Liver (tissue), 9 donors: ENCODE measurements around the gene THAP7. TPM values are rescaled to one million over a fixed set of nuclear protein-coding genes. Genes with fewer than 3 reads are reported as not detected.

Source experiments
- DNase-seq: peaks from one replicate; pipeline ENCODE4 v3.0.0-alpha.2; 2017; ENCODE audit warnings: low spot score
- H3K27ac ChIP-seq, 2 donors: one replicate each; pipeline ENCODE4 v1.7.0; 2013; ENCODE audit warnings: inconsistent platforms in 2 of 2, low read length in 2 of 2, control low read depth in 1 of 2, low read depth in 1 of 2, mild to moderate bottlenecking in 1 of 2
- H3K27me3 ChIP-seq, 4 donors: one replicate each; pipeline versions ENCODE4 v1.6.1 to v1.7.0; 2013; ENCODE audit warnings: low read length in 3 of 4, inconsistent platforms in 1 of 4, mild to moderate bottlenecking in 1 of 4, moderate library complexity in 1 of 4; ENCODE audit not compliant: control insufficient read depth in 4 of 4, insufficient read depth in 4 of 4
- H3K36me3 ChIP-seq, 4 donors: one replicate each; pipeline versions ENCODE4 v1.6.1 to v1.7.0; 2013; ENCODE audit warnings: low read length in 3 of 4, mild to moderate bottlenecking in 3 of 4, low read depth in 1 of 4, moderate library complexity in 1 of 4; ENCODE audit not compliant: control insufficient read depth in 4 of 4, insufficient read depth in 3 of 4
- H3K4me1 ChIP-seq, 4 donors: one replicate each; pipeline versions ENCODE4 v1.6.1 to v1.7.0; 2013; ENCODE audit warnings: low read length in 3 of 4, mild to moderate bottlenecking in 3 of 4, moderate library complexity in 1 of 4; ENCODE audit not compliant: control insufficient read depth in 4 of 4, insufficient read depth in 4 of 4
- H3K4me3 ChIP-seq, 3 donors: one replicate each; pipeline versions ENCODE4 v1.6.1 to v1.7.0; 2013; ENCODE audit warnings: low read length in 3 of 3, control low read depth in 1 of 3, low read depth in 1 of 3, mild to moderate bottlenecking in 1 of 3
- H3K9ac ChIP-seq, 2 donors: one replicate each; pipeline ENCODE4 v1.7.0; 2013; ENCODE audit warnings: low read length in 2 of 2, mild to moderate bottlenecking in 2 of 2, moderate library complexity in 2 of 2, control low read depth in 1 of 2, low read depth in 1 of 2
- H3K9me3 ChIP-seq, 4 donors: one replicate each; pipeline versions ENCODE4 v1.6.1 to v1.7.0; 2013; ENCODE audit warnings: low read length in 3 of 4; ENCODE audit not compliant: control insufficient read depth in 4 of 4
- CTCF ChIP-seq: fragments of 150-350 bp; IDR thresholded peaks from 2 replicates; pipeline ENCODE4 v1.5.1; 2017; ENCODE audit warnings: improper control_type of control experiment, low read depth, low read length; ENCODE audit not compliant: missing input control
- EGR1 ChIP-seq, 2 donors: IDR thresholded peaks; 2 replicates each; pipeline ENCODE4 v1.6.1; 2016 to 2018; ENCODE audit warnings: antibody characterized with exemption in 2 of 2, low read depth in 2 of 2
- FOXA1 ChIP-seq: IDR thresholded peaks from 2 replicates; pipeline ENCODE4 v1.6.1; 2016; ENCODE audit warnings: antibody characterized with exemption
- FOXA2 ChIP-seq: IDR thresholded peaks from 2 replicates; pipeline ENCODE4 v1.6.1; 2016; ENCODE audit warnings: antibody characterized with exemption
- GABPA ChIP-seq, 2 donors: IDR thresholded peaks in 1 of 2; conservative IDR thresholded peaks in 1 of 2; 2 replicates each; pipeline ENCODE4 v1.6.1; 2016; ENCODE audit warnings: antibody characterized with exemption in 2 of 2, mild to moderate bottlenecking in 1 of 2, moderate library complexity in 1 of 2
- HNF4A ChIP-seq, 2 donors: conservative IDR thresholded peaks; 2 replicates each; pipeline ENCODE4 v1.6.1; 2016; ENCODE audit warnings: antibody characterized with exemption in 2 of 2, mild to moderate bottlenecking in 2 of 2
- HNF4G ChIP-seq: IDR thresholded peaks from 2 replicates; pipeline ENCODE4 v1.6.1; 2016; ENCODE audit warnings: antibody characterized with exemption
- JUND ChIP-seq, 2 donors: IDR thresholded peaks; 2 replicates each; pipeline ENCODE4 v1.6.1; 2016; ENCODE audit warnings: antibody characterized with exemption in 2 of 2
- NR2F2 ChIP-seq: IDR thresholded peaks from 2 replicates; pipeline ENCODE4 v1.6.1; 2016; ENCODE audit warnings: antibody characterized with exemption
- RAD21 ChIP-seq, 2 donors: IDR thresholded peaks; 2 replicates each; pipeline ENCODE4 v1.6.1; 2016; ENCODE audit warnings: antibody characterized with exemption in 2 of 2, mild to moderate bottlenecking in 2 of 2
- RXRA ChIP-seq, 2 donors: IDR thresholded peaks; 2 replicates each; pipeline ENCODE4 v1.6.1; 2017 to 2018; ENCODE audit warnings: antibody characterized with exemption in 2 of 2, mild to moderate bottlenecking in 1 of 2
- SP1 ChIP-seq: IDR thresholded peaks from 2 replicates; pipeline ENCODE4 v1.6.1; 2018; ENCODE audit warnings: antibody characterized with exemption, mild to moderate bottlenecking
- TAF1 ChIP-seq: conservative IDR thresholded peaks from 2 replicates; pipeline ENCODE4 v1.6.1; 2016; ENCODE audit warnings: antibody characterized with exemption, mild to moderate bottlenecking
- YY1 ChIP-seq: IDR thresholded peaks from 2 replicates; pipeline ENCODE4 v1.6.1; 2016; ENCODE audit warnings: antibody characterized with exemption, mild to moderate bottlenecking
- ZBTB33 ChIP-seq: IDR thresholded peaks from 2 replicates; pipeline ENCODE4 v1.6.1; 2016; ENCODE audit warnings: antibody characterized with exemption
- WGBS: extraction: QIAGEN DNeasy Blood & Tissue Kit; methylation state at CpG from one replicate; pipeline ENCODE4 v1.1.7; 2013; 5-methylcytosine and 5-hydroxymethylcytosine counted together
- polyA plus RNA-seq, 2 donors: library from polyadenylated mRNA; stranded (reverse) in 1 of 2; unstranded in 1 of 2; fragments of 200-250 nt in 1 of 2; fragments of >200 nt in 1 of 2; fragmentation: Nextera tagmentation in 1 of 2; extraction: Ambion mirVana in 1 of 2; gene quantifications; one replicate each; pipeline versions ENCODE4 v1.2.1 to v1.2.3, GENCODE V29; 2013 to 2015
- total RNA-seq, 2 donors: library from RNA; depleted of rRNA; stranded (reverse); fragments of >200 nt; gene quantifications; one replicate each; pipeline ENCODE4 v1.2.3, GENCODE V29; 2014
- TF ChIP-seq, protein P1 (sequence below): IDR thresholded peaks from 2 replicates; pipeline ENCODE4 v1.6.1; 2016; ENCODE audit warnings: antibody characterized with exemption
- TF ChIP-seq, protein P2 (sequence below): IDR thresholded peaks from 2 replicates; pipeline ENCODE4 v1.6.1; 2016; ENCODE audit warnings: antibody characterized with exemption
- TF ChIP-seq, protein P3 (sequence below): IDR thresholded peaks from 2 replicates; pipeline ENCODE4 v1.6.1; 2016; ENCODE audit warnings: antibody characterized with exemption, mild to moderate bottlenecking
- donor health status: healthy.
- donor health status: healthy.
- donor health status: healthy.
- donor health status: healthy.
- donor health status: healthy.

The THAP7 gene
- total and polyA plus RNA-seq, 4 donors = 10.4 to 21.9 (median 19.4) TPM

- H3K4me3 ChIP-seq = no peak overlapping the region
- H3K9ac ChIP-seq = no peak overlapping the region
- peaks cover 7 to 15% (median 10%) of the 10 kb centered on the region in 4 donors for H3K4me1 ChIP-seq
- no peaks in the 10 kb centered on the region for H3K27me3 ChIP-seq
- no peaks in the 10 kb centered on the region for H3K9me3 ChIP-seq
- no peak for DNase-seq
- no peak for TF ChIP-seq SP1
- TF ChIP-seq FOXA1 = no peak
- no peak for TF ChIP-seq EGR1 (IDR thresholded peaks at IDR 0.05; ENCODE audit: low read depth in 2 of 2)
- no peak for TF ChIP-seq RXRA (IDR thresholded peaks at IDR 0.05)
- TF ChIP-seq RAD21 (IDR thresholded peaks at IDR 0.05) = no peak
- no peak for TF ChIP-seq GABPA (IDR thresholded peaks at IDR 0.05 in 1 of 2, conservative IDR thresholded peaks at IDR 0.05 in 1 of 2)
- no peak for TF ChIP-seq NR2F2
- no peak for TF ChIP-seq CTCF
- TF ChIP-seq FOXA2 = no peak
- TF ChIP-seq, protein P1, sequence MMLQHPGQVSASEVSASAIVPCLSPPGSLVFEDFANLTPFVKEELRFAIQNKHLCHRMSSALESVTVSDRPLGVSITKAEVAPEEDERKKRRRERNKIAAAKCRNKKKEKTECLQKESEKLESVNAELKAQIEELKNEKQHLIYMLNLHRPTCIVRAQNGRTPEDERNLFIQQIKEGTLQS = no peak
- TF ChIP-seq JUND (IDR thresholded peaks at IDR 0.05) = no peak
- TF ChIP-seq TAF1 = no peak
- TF ChIP-seq, protein P2, sequence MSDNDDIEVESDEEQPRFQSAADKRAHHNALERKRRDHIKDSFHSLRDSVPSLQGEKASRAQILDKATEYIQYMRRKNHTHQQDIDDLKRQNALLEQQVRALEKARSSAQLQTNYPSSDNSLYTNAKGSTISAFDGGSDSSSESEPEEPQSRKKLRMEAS = no peak
- TF ChIP-seq YY1 = no peak
- no peak for TF ChIP-seq HNF4A (conservative IDR thresholded peaks at IDR 0.05)
- no peaks in the 10 kb centered on the region for H3K36me3 ChIP-seq
- WGBS = 87% methylated on average over 14 of the region's 14 CpGs
- H3K27ac ChIP-seq = no peak overlapping the region
Measured at GRCh38 chr22:20975541-20976290, 26.2 kb downstream of the THAP7 start.

DNA sequence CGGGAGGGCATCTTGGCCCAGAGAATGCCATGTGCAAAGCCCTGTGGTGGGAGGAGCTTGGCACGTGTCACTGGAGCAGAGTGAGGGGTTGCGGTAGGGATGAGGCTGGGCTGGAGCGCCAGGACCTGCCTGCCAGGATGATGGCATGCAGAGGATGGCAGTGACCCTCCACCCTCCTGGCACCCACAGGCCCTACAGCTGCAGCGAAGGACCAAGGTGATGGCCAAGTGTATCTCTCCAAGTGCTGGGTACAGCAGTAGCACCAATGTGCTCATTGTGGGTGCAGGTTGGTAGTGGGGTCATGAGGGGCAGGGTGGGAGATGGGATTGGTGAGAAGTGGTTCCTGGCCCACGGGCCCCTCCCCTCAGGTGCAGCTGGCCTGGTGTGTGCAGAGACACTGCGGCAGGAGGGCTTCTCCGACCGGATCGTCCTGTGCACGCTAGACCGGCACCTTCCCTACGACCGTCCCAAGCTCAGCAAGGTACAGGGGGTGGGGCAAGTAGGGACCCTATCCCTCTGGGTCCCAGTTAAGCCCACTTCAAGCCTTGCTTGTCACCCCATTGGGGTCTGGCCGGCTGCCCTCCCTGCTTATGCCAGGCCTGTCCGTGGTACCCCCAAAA is 27.5 kb downstream of the THAP7 start:
- Histone ChIP-seq H3K36me3 (no peaks in the 10 kb centered on the region), H3K4me1 (peaks cover 0 to 3% (median 1%) of the 10 kb centered on the region in 4 donors), H3K4me3 (no peak overlapping the region), H3K9me3 (no peaks in the 10 kb centered on the region), H3K9ac (no peak overlapping the region), H3K27ac (no peak overlapping the region), H3K27me3 (no peaks in the 10 kb centered on the region)
- no peak for TF ChIP-seq JUND (IDR thresholded peaks at IDR 0.05)
- TF ChIP-seq, protein P1 = no peak
- no peak for TF ChIP-seq NR2F2
- TF ChIP-seq, protein P3, sequence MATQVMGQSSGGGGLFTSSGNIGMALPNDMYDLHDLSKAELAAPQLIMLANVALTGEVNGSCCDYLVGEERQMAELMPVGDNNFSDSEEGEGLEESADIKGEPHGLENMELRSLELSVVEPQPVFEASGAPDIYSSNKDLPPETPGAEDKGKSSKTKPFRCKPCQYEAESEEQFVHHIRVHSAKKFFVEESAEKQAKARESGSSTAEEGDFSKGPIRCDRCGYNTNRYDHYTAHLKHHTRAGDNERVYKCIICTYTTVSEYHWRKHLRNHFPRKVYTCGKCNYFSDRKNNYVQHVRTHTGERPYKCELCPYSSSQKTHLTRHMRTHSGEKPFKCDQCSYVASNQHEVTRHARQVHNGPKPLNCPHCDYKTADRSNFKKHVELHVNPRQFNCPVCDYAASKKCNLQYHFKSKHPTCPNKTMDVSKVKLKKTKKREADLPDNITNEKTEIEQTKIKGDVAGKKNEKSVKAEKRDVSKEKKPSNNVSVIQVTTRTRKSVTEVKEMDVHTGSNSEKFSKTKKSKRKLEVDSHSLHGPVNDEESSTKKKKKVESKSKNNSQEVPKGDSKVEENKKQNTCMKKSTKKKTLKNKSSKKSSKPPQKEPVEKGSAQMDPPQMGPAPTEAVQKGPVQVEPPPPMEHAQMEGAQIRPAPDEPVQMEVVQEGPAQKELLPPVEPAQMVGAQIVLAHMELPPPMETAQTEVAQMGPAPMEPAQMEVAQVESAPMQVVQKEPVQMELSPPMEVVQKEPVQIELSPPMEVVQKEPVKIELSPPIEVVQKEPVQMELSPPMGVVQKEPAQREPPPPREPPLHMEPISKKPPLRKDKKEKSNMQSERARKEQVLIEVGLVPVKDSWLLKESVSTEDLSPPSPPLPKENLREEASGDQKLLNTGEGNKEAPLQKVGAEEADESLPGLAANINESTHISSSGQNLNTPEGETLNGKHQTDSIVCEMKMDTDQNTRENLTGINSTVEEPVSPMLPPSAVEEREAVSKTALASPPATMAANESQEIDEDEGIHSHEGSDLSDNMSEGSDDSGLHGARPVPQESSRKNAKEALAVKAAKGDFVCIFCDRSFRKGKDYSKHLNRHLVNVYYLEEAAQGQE = no peak
- TF ChIP-seq CTCF = no peak
- TF ChIP-seq YY1 = no peak
- no peak for TF ChIP-seq EGR1 (IDR thresholded peaks at IDR 0.05; ENCODE audit: low read depth in 2 of 2)
- no peak for TF ChIP-seq RAD21 (IDR thresholded peaks at IDR 0.05)
- TF ChIP-seq GABPA (IDR thresholded peaks at IDR 0.05 in 1 of 2, conservative IDR thresholded peaks at IDR 0.05 in 1 of 2) = no peak
- no peak for TF ChIP-seq FOXA2
- TF ChIP-seq TAF1 = no peak
- no peak for TF ChIP-seq RXRA (IDR thresholded peaks at IDR 0.05)
- TF ChIP-seq ZBTB33 = no peak
- no peak for TF ChIP-seq HNF4A (conservative IDR thresholded peaks at IDR 0.05)
- TF ChIP-seq FOXA1 = no peak
- TF ChIP-seq SP1 = no peak
- TF ChIP-seq HNF4G = no peak
- TF ChIP-seq, protein P2 = no peak
- 89% methylated on average over 16 of the region's 16 CpGs for WGBS
- DNase-seq = no peak
